NCI-H2107 treated with DMSO at 0.1 percent for 48 hours (cell line): ENCODE results near the gene ATXN1.
A peak's percentile ranks its signal among the peaks of the same experiment; 100 is the strongest.

Source experiments
- DNase-seq: peaks from one replicate; lab custom pipeline; 2025; ENCODE audit not compliant: unreplicated experiment; lab: John Stamatoyannopoulos, UW

Gene ATXN1

GRCh38 chr6:16326971-16327776 is 434.1 kb downstream of the ATXN1 start:
- no peak for DNase-seq

- DNase-seq, result no peak
Observed at GRCh38 chr6:16326531-16326930, 434.7 kb downstream of the ATXN1 start.

GRCh38 chr6:16324606-16325225 is 436.5 kb downstream of the ATXN1 start:
- DNase-seq, result no peak

- no peak for DNase-seq
Observed at GRCh38 chr6:16324184-16324583, 437.1 kb downstream of the ATXN1 start.

GRCh38 chr6:16322666-16323312 is 438.5 kb downstream of the ATXN1 start:
- DNase-seq, result peak; percentile 82

GRCh38 chr6:16321826-16322225 is 439.4 kb downstream of the ATXN1 start:
- DNase-seq, result no peak

- DNase-seq, result no peak
Observed at GRCh38 chr6:16321341-16321710, 439.9 kb downstream of the ATXN1 start.

GRCh38 chr6:16320533-16321340 is 440.5 kb downstream of the ATXN1 start:
- DNase-seq, result no peak

GRCh38 chr6:16319813-16320532 is 441.3 kb downstream of the ATXN1 start:
- DNase-seq, result peak; percentile 5

GRCh38 chr6:16318953-16319720 is 442.1 kb downstream of the ATXN1 start:
- DNase-seq, result no peak

- no peak for DNase-seq
Observed at GRCh38 chr6:16318538-16318937, 442.7 kb downstream of the ATXN1 start.

GRCh38 chr6:16316741-16317251 is 444.5 kb downstream of the ATXN1 start:
- DNase-seq, result peak; percentile 8

GRCh38 chr6:16314296-16314695 is 447.0 kb downstream of the ATXN1 start:
- DNase-seq, result no peak

- DNase-seq, result no peak
Observed at GRCh38 chr6:16313732-16314131, 447.5 kb downstream of the ATXN1 start.

- no peak for DNase-seq
Observed at GRCh38 chr6:16311763-16312162, 449.5 kb downstream of the ATXN1 start.

GRCh38 chr6:16306334-16306733 is 454.9 kb downstream of the ATXN1 start:
- DNase-seq, result no peak

- no peak for DNase-seq
Observed at GRCh38 chr6:16305788-16306187, 455.5 kb downstream of the ATXN1 start.

GRCh38 chr6:16305246-16305725 is 456.0 kb downstream of the ATXN1 start:
- DNase-seq, result no peak

- DNase-seq, result no peak
Observed at GRCh38 chr6:16302721-16303552, 458.3 kb downstream of the ATXN1 start.
